OCI-LY7 (cell line): ENCODE data around the gene GBGT1. TPM values are rescaled to one million over a fixed set of nuclear protein-coding genes. Genes with fewer than 3 reads are reported as not detected.

Experiments used
- BruUV-seq: library from RNA; stranded (reverse); fragments of 400-500 nt; replicated peaks from 2 replicates; lab custom pipeline; 2021; lab: Mats Ljungman, UMichigan
- CTCF ChIA-PET: fragments of 300-600 bp; sonication (Branson Sonifier 250); formaldehyde crosslinking; loops from one replicate; lab custom pipeline; 2022; ENCODE audit warnings: antibody characterized with exemption; ENCODE audit not compliant: unreplicated experiment; lab: Charles Lee
- POLR2A ChIA-PET: fragments of 300-600 bp; sonication (Branson Sonifier 250); formaldehyde crosslinking; loops from one replicate; lab custom pipeline; 2022; ENCODE audit warnings: antibody characterized with exemption; lab: Charles Lee
- DNase-seq: peaks from one replicate; pipeline ENCODE4 v3.0.0-alpha.2; 2015; ENCODE audit warnings: low spot score
- H2AFZ ChIP-seq: fragments of 200-600 bp; sonication (generic), shearing (Covaris generic); 2 replicates; pipeline ENCODE4 v1.6.1; 2014; ENCODE audit warnings: mild to moderate bottlenecking, antibody characterized with exemption, low read length, moderate library complexity
- H3K27ac ChIP-seq: fragments of 200-600 bp; sonication (generic); 2 replicates; pipeline ENCODE4 v1.5.1; 2014; ENCODE audit warnings: mixed run types, low read depth, mild to moderate bottlenecking, moderate library complexity, low read length, inconsistent platforms; ENCODE audit not compliant: poor library complexity, severe bottlenecking
- H3K36me3 ChIP-seq: fragments of 200-600 bp; sonication (generic); 2 replicates; pipeline ENCODE4 v1.6.1; 2014; ENCODE audit warnings: mild to moderate bottlenecking, antibody characterized with exemption, low read length, moderate library complexity, mixed read lengths; ENCODE audit not compliant: insufficient read depth
- H3K4me1 ChIP-seq: fragments of 200-600 bp; sonication (generic); 2 replicates; pipeline ENCODE4 v1.5.1; 2014; ENCODE audit warnings: mild to moderate bottlenecking, low read length; ENCODE audit not compliant: insufficient read depth, poor library complexity, severe bottlenecking
- H3K4me2 ChIP-seq: fragments of 200-600 bp; sonication (generic); 2 replicates; pipeline ENCODE4 v1.6.1; 2014; ENCODE audit warnings: mild to moderate bottlenecking, low read length
- H3K4me3 ChIP-seq: fragments of 200-600 bp; sonication (generic); 2 replicates; pipeline ENCODE4 v1.5.1; 2014; ENCODE audit warnings: mild to moderate bottlenecking, low read depth, low read length; ENCODE audit not compliant: poor library complexity, severe bottlenecking
- H3K79me2 ChIP-seq: fragments of 200-600 bp; sonication (generic); 2 replicates; pipeline ENCODE4 v1.6.1; 2016; ENCODE audit warnings: low read depth, mild to moderate bottlenecking, low read length, moderate library complexity, mixed read lengths; ENCODE audit not compliant: insufficient read depth
- H3K9me2 ChIP-seq: fragments of 200-600 bp; sonication (generic); 2 replicates; pipeline ENCODE4 v1.6.1; 2016; ENCODE audit warnings: mild to moderate bottlenecking, low read length, mixed read lengths; ENCODE audit not compliant: insufficient read depth
- H3K9me3 ChIP-seq: fragments of 200-600 bp; sonication (generic); 2 replicates; pipeline ENCODE4 v1.6.1; 2014; ENCODE audit warnings: mild to moderate bottlenecking, mixed run types, low read length, mixed read lengths
- H4K20me1 ChIP-seq: fragments of 200-600 bp; sonication (generic); 2 replicates; pipeline ENCODE4 v1.6.1; 2014; ENCODE audit warnings: mild to moderate bottlenecking, antibody characterized with exemption, low read length, moderate library complexity, mixed read lengths; ENCODE audit not compliant: insufficient read depth
- CTCF ChIP-seq: fragments of 200-600 bp; sonication (generic); conservative IDR thresholded peaks from 2 replicates; pipeline ENCODE4 v1.5.1; 2014; ENCODE audit warnings: mild to moderate bottlenecking, antibody characterized with exemption, low read length, moderate library complexity, mixed read lengths
- EZH2phosphoT487 ChIP-seq: fragments of 200-600 bp; sonication (generic); IDR thresholded peaks from 2 replicates; pipeline ENCODE4 v1.6.1; 2018; ENCODE audit warnings: low read depth, borderline replicate concordance, mild to moderate bottlenecking, mixed run types, antibody characterized with exemption, low read length, moderate library complexity, mixed read lengths
- intact Hi-C: fragments of 100-400 bp; cut with micrococcal nuclease; formaldehyde crosslinking; loops from one replicate; pipeline ENCODE4 v1.10.0; 2022; ENCODE audit not compliant: unreplicated experiment
- total RNA-seq, 2 experiments: library from RNA; depleted of rRNA in 1 of 2; stranded (reverse); fragments of >200 nt in 1 of 2; shearing (Covaris generic) in 1 of 2; gene quantifications; 2 replicates each; pipeline ENCODE4 v1.2.3, GENCODE V29; 2014 to 2022

GBGT1 gene
- total RNA-seq, 2 experiments from 2014 or later, result 2.1 to 5.9 TPM

- Histone ChIP-seq H3K9me2 (no peaks in the 10 kb centered on the region), H3K27ac (no peak overlapping the region), H3K4me1 (peaks cover 13% of the 10 kb centered on the region), H2AFZ (no peak overlapping the region), H3K9me3 (no peaks in the 10 kb centered on the region), H4K20me1 (peaks cover 6% of the 10 kb centered on the region; the same call in 1 of the 2 replicates), H3K79me2 (no peaks in the 10 kb centered on the region), H3K4me3 (peak overlapping the region; percentile 64), H3K36me3 (no peaks in the 10 kb centered on the region), H3K4me2 (peak overlapping the region; percentile 65)
- POLR2A ChIA-PET, result no interaction called here
- CTCF ChIA-PET, result no interaction called here
- no peak for DNase-seq
- TF ChIP-seq CTCF, result no peak
- no peak for TF ChIP-seq EZH2phosphoT487
- no TSS peak for BruUV-seq
- intact Hi-C loops, result loop anchor here (1.0 kb wide), 1 partner anchor 28 kb away; no protein-coding TSS in a partner anchor
These were observed 43.1 kb downstream of the GBGT1 start for GRCh38 chr9:133120501-133121197.

- CTCF ChIA-PET, result no interaction called here
- H3K4me2 ChIP-seq, result 0 out of 2 replicates have a peak overlapping the region, but pooled peaks have one; percentile 65
- H3K4me1 ChIP-seq, result peaks cover 13% of the 10 kb centered on the region
- intact Hi-C loops, result no loop called here
- POLR2A ChIA-PET, result no interaction called here
- no TSS peak for BruUV-seq
- H3K9me2 ChIP-seq, result no peaks in the 10 kb centered on the region
- no peak for TF ChIP-seq EZH2phosphoT487
- TF ChIP-seq CTCF, result no peak
- DNase-seq, result no peak
- no peak overlapping the region for H3K4me3 ChIP-seq
- no peak overlapping the region for H2AFZ ChIP-seq
- H3K79me2 ChIP-seq, result no peaks in the 10 kb centered on the region
- no peaks in the 10 kb centered on the region for H3K36me3 ChIP-seq
- H3K9me3 ChIP-seq, result no peaks in the 10 kb centered on the region
- no peak overlapping the region for H3K27ac ChIP-seq
- peaks cover 6% of the 10 kb centered on the region; the same call in 1 of the 2 replicates for H4K20me1 ChIP-seq
These were observed 43.7 kb downstream of the GBGT1 start for GRCh38 chr9:133119846-133120500.
